ENCODE data around the gene OSBPL6.
"Not testable (repeated sequence)": the region's sequence is repeated elsewhere in the genome, so short reads cannot be mapped to it uniquely, and the experiment has no call there.

DNA sequence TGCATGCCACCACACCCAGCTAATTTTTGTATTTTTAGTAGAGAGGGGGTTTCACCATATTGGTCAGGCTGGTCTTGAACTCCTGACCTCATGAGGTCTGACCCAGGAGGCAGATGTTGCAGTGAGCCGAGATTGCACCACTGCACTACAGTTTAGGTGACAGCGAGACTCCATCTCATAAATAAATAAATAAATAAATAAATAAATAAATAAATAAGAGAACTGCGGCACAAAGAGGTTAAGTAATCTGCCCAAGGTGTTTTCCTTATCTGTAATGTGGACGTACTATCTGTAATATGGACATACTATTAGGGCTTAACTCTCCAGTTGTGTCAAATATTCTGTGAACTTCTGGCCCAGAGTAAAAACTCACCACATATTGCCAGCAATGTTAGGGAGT lies 4.1 kb downstream of the OSBPL6 start:
- TF ChIP-seq, protein P1, sequence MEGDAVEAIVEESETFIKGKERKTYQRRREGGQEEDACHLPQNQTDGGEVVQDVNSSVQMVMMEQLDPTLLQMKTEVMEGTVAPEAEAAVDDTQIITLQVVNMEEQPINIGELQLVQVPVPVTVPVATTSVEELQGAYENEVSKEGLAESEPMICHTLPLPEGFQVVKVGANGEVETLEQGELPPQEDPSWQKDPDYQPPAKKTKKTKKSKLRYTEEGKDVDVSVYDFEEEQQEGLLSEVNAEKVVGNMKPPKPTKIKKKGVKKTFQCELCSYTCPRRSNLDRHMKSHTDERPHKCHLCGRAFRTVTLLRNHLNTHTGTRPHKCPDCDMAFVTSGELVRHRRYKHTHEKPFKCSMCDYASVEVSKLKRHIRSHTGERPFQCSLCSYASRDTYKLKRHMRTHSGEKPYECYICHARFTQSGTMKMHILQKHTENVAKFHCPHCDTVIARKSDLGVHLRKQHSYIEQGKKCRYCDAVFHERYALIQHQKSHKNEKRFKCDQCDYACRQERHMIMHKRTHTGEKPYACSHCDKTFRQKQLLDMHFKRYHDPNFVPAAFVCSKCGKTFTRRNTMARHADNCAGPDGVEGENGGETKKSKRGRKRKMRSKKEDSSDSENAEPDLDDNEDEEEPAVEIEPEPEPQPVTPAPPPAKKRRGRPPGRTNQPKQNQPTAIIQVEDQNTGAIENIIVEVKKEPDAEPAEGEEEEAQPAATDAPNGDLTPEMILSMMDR (IDR thresholded peaks at IDR 0.05) = not testable (repeated sequence)
- not testable (repeated sequence) for TF ChIP-seq ZFX (IDR thresholded peaks at IDR 0.05; ENCODE audit: borderline replicate concordance)

All from 22Rv1 (cell line).